GM10847 (cell line): ENCODE measurements around the gene ARHGEF9.

ENCODE experiments used
- POLR2A ChIP-seq: IDR thresholded peaks from 2 replicates; pipeline ENCODE4 v1.6.1; 2011; ENCODE audit not compliant: insufficient read length; ENCODE audit errors: extremely low read depth

The ARHGEF9 gene

DNA sequence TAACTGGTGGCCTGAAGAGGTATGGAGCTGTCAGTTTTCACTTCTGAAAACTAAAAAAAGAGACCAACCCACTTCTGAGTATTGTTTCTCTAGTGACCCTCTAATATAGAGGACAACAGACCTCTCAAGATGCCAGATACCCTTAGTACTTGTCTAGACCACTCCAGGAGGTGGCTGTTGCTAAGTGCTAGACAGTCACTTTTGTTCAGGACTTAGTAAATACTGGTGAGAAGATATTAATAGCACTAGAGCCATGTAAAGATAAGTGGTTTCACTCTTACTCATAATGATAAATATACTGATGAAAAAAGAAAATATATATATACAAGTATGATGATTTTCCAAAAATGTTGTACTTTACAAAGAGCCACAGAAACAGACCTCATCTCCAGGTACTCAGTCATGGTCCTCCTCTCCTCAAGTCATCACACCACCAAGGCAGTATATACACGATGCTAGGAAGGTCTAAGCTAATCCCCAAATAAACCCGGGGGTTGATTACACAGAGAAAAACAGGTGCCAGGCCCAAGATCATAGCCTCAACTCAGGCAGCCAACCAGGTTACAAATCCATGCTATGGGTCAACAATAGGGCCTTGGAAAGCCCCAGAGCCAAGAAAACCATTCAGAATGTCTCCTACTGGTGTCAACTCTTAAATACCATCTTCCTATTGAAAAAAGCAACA, 66.9 kb downstream of the ARHGEF9 start:
- TF ChIP-seq POLR2A: no peak

DNA sequence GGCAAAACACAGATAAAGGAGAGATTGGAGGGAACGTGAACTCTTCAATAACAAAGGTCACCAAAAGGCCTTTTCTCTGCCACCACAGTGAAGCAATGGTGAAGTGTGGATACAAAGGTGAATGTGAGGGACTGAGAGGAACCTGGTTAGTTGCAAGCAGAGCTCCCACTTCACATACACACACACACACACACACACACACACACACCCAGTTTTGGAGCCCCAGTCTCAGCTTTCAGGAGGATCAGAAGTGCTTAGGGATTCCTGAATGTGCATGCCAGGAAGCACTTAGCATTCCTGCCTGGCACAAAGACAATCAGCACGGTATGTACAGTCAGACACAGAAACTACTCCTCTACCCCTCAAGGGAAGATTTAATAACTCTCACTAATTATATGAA, 71.5 kb downstream of the ARHGEF9 start:
- TF ChIP-seq POLR2A: no peak

DNA sequence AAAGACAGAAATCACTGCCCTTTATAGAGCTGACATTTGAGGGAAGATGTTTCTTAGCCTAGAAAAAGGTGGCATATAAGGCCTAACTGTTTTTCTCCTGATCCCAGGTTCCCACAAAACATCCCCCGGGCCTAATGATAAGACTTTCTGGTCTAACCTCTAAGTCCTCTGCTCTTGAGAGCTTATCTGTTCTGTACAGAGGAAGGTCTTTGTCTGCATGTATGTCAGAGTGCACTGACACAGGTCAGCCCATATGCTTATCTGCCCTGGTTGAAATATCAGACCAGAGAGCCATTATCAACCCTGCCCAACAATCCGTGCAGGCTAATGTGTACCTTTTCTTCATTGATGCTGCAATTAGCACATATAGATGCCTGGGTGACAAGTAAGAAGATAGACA, 76.2 kb downstream of the ARHGEF9 start:
- no peak for TF ChIP-seq POLR2A

DNA sequence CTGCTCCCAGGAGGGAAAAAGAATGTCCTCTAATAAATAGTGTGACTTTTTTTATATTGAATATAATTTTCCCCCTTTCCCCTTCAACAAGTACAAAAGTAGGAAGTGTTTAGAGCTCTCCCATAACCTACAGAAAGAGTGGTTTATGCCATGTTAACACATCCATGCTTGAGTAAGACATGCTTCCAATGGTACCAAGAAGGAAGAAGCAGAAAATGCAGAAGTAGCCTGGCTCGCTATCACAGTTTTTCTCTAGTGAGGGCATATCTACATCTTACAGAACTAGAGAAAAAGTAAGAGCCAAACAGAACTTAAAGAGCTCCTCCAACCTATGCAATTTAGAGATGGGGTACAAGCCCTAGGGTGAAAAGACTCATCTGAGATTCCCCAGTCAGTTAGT, 82.5 kb downstream of the ARHGEF9 start:
- no peak for TF ChIP-seq POLR2A

DNA sequence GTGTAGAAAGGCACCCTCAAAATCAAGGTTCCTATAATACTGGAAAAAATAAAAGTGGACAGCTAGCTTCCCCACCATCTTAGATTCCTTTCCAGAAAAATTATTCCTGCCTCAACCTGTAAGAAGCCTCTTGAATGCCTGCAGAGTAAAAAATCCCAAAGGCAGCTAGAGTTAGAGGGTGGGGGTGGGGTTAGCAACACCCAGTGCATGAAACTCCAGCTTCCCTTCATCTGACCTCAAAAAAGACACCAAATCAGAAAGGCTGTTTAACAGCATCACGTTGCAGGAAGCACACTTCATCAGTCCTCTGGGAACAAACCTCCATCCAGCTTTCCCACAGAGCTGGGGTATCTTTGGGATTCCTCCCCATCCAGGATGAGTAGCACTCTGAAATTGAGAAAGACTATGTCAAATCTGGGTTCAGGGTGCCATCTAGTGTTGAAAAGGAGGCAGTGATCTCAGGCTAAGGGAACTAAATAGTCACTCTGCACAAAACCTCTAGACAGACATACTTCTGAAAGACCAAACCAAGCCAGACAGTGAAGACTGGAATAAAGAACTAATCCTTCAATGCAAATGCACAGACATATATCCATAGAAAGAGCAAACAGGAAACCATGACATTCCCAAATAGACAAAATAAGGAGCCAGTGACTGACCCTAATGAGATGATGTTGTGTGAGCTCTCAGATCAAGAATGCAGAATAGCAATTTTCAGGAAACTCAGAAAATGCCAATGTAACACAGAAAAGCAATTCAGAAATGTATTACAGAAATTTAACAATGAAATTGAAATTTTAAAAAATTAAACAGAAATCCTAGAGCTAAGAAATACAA, 97.9 kb downstream of the ARHGEF9 start:
- no peak for TF ChIP-seq POLR2A

DNA sequence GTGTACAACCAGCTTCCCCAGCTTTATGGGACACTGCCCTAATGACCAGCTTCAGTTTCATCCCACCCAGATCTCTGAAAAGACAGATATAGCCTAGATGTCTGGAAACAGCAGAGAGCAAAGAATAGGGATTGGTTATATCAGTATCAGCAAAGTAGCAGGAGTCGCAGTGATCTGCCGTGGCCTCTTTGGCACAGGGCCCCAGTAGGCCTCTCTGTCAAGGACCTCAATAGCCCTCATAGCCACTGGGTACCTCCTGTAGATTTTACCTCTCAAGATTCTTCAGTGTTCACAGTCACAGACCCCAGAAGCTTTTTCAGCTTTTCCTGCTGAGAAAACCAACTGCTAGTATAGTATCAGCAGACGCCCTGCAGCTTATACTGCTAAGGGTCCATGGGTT, 104.6 kb downstream of the ARHGEF9 start:
- no peak for TF ChIP-seq POLR2A

DNA sequence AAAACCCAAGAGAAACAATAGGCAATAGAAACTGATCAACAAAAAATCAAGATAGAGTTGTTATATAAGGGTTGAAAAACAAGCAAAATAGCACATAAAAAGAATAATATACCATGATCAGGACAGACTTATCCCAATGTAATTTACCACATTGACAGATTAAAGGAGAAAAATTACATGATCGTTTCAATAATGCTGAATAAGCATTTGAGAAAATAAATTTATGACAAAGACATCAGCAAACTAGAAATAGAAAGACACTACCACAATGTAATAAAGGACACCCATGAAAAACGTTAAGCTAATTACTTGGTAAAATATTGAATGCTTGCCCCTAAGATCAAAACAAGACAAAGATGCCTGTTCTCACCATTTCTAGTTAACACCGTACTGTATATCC, 105.6 kb downstream of the ARHGEF9 start:
- no peak for TF ChIP-seq POLR2A

DNA sequence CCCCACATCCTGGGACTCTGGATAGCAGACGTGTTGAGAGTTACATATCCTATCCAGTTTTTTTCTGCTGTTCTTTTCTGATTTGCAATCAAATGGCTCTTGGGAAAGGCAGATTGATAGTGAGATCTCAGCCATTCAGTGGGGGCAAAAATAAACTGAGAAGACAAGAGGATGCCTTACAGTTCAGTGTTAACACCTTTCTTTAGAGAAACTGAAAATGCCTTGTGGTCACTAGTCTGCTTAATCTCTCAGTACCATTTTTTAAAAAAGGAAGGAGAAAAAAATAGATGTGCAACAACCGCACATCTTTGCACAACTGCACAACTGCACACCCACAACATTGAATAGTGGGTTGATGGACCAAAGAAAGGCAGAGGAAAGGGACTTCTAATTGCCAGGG, 109.3 kb downstream of the ARHGEF9 start:
- TF ChIP-seq POLR2A: no peak

DNA sequence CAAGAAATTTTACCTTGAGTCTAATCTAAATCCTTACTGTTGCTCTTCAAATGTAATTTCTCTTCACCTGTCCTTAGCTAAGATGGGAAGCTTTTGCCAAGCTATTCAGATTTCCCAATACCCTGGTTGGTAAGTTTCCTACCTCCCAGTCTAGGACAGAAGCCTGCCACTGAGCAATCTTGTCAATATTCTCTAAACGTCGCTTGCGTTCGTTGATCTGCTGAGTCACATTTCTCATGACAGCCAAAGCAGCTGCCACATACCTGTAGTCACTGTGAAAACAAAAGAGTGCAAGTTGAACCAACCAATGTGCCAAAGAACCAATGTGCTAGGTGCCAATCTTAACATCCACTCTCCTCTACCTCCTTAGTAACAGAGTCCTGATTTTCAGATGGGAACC, 111.1 kb downstream of the ARHGEF9 start:
- no peak for TF ChIP-seq POLR2A

DNA sequence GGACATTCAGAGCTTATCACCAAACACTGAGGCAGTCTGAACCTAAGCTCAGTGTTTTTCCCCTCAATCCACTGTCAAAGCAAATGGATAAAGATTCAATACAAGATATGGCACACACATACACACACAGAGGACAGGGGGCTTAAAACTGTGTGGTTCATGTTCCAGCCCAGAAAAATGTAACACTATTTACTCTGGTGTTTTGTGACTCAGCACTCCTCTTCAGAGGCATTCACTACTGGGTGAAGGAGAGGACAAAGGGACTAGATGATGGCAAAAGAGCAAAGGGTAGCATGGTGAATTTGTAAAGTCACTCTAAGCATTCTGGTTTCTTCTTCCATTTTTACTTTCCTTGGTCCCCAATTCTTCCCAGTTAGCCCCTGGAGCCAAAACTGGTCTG, 120.3 kb downstream of the ARHGEF9 start:
- TF ChIP-seq POLR2A: no peak

DNA sequence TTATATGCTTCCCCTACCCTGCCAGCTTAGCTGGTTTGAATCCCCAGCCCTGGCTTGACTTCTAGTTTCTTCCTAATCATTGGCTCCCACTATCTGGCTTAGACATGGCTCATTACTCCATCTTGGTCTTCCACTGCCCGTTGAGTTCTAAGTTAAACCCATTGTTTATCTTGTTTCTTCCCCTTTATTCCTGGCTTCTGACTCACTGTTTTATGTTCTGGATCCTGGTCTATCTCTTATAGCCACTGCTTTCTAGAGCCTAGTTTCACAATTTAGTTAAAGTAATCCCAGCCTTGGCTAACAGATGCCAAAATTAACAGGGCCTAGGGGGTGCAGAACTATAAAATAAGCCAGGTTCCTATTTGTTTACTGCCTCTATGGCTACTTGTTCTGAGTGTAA, 120.9 kb downstream of the ARHGEF9 start:
- no peak for TF ChIP-seq POLR2A

DNA sequence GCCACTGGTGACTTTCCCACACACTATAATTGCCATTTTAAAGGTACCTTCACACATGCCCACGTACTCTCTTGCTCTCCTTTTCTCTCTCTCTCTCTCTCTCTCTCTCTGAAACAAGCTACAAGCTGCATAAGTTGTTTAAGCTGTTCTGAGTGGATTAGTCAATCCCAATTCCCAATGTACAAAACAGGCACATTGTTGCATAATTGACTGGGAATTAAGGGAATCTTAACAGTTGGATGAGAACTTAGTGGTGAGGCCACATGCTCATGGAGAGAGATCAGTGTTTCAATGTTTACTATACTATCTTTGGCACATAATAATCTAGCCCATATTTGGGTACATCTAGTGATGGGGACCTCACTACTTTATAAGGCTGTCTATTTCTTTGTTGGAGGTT, 123.3 kb downstream of the ARHGEF9 start:
- TF ChIP-seq POLR2A: no peak

DNA sequence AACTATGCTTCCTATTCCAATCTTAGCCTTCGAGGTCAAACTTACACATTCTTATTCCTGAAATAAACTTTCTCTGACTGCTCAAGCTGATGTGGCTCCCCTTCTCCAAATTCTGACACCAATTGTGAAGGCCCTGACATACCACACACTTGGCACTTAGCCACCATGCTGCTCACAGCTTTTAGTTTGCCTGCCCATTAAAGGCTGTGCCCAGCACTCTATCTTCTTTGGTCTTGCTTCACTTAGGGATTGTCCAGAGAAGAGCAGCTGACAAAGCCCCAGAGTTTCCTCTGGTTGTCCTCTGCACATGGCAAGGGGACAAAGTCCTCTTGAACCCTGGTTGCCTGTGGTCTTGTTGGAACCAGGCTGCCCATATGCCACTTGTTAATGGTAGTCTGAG, 126.1 kb downstream of the ARHGEF9 start:
- TF ChIP-seq POLR2A: no peak

DNA sequence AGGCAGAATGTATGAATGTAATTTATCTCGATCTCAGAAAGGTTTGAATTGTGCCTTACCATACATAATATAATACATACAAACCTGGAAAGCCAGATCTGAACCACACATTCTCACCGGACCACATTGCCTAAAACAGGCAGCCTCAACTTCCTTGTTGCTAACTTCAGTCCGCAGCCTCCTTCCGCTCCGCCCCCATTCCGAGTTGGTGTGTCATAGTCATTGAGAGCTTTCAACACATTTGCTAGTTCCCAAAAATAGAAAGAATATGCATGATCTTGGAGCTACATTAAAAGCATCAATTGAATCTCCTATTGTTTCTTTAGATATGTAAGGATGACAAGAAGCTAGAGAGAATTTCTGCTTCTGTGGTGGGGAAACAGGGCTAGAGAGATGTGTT, 127.2 kb downstream of the ARHGEF9 start:
- TF ChIP-seq POLR2A: no peak

DNA sequence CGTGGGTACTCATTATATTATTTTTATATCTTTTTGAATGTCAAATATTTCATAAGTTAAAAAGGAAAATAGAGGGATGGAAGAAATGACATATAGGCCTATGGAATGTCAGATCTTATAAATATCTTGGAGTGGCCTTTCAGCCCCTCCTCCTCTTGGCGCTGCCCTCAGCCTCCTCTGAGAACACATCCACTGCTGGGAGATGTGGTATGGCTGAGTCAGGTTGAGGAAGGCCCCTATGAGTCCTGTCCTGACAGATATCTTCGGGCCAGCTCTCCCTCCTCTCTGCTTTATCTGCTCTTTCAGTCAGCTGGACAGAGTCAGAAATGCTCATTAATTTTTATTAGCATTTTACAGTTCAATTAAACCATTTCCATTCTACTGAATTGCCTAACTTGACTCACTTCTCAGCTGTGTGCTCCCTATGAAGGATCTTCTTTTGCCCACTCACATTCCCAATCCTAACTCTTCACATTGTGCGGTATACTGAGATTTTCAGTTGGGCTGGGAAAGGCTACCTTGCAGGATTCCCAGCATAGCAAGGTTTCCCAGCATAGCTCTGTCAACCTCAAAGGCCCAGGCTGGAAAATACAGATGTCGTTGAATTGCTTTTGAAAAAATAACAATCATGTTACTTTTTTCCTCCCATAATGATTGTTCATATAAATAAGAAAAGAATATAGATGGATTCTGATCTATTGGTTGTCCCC, 128.0 kb downstream of the ARHGEF9 start:
- no peak for TF ChIP-seq POLR2A
